Mucosa of rectum (tissue), 2 donors: ENCODE measurements around the gene SWSAP1.
"Not testable (repeated sequence)": the region's sequence is repeated elsewhere in the genome, so short reads cannot be mapped to it uniquely, and the experiment has no call there.

Experiments used
- H3K27ac ChIP-seq, 2 donors: one replicate each; pipeline ENCODE4 v1.7.0; 2013; ENCODE audit warnings: inconsistent platforms in 2 of 2, low read depth in 2 of 2, low read length in 2 of 2
- H3K27me3 ChIP-seq, 2 donors: one replicate each; pipeline ENCODE4 v1.7.0; 2013; ENCODE audit warnings: low read length in 2 of 2; ENCODE audit not compliant: control insufficient read depth in 2 of 2, insufficient read depth in 2 of 2
- H3K36me3 ChIP-seq, 2 donors: one replicate each; pipeline ENCODE4 v1.7.0; 2013; ENCODE audit warnings: low read length in 2 of 2; ENCODE audit not compliant: control insufficient read depth in 2 of 2, insufficient read depth in 2 of 2
- H3K4me1 ChIP-seq, 2 donors: one replicate each; pipeline ENCODE4 v1.7.0; 2013; ENCODE audit warnings: low read length in 2 of 2, mild to moderate bottlenecking in 1 of 2; ENCODE audit not compliant: control insufficient read depth in 2 of 2, insufficient read depth in 2 of 2
- H3K4me3 ChIP-seq, 2 donors: one replicate each; pipeline ENCODE4 v1.7.0; 2013; ENCODE audit warnings: low read length in 2 of 2
- H3K9ac ChIP-seq, 2 donors: one replicate each; pipeline ENCODE4 v1.7.0; 2013; ENCODE audit warnings: low read length in 2 of 2, low read depth in 1 of 2, mild to moderate bottlenecking in 1 of 2
- H3K9me3 ChIP-seq, 2 donors: one replicate each; pipeline ENCODE4 v1.7.0; 2013; ENCODE audit warnings: low read length in 2 of 2; ENCODE audit not compliant: control insufficient read depth in 2 of 2
- donor health status: healthy.
- donor health status: Normal muscosa, but diverticular disease.

Gene SWSAP1

GRCh38 chr19:11378319-11379189, 4.1 kb downstream of the SWSAP1 start:
- H3K36me3 ChIP-seq, result no peaks in the 10 kb centered on the region
- H3K9ac ChIP-seq, result no peak overlapping the region
- H3K27me3 ChIP-seq, result peaks cover 0 to 3% of the 10 kb centered on the region in 2 donors
- peaks cover 35 to 40% of the 10 kb centered on the region in 2 donors for H3K4me1 ChIP-seq
- no peak overlapping the region for H3K27ac ChIP-seq
- no peaks in the 10 kb centered on the region for H3K9me3 ChIP-seq
- no peak overlapping the region for H3K4me3 ChIP-seq

GRCh38 chr19:11379269-11379845, 4.9 kb downstream of the SWSAP1 start:
- not testable (repeated sequence) for H3K27ac ChIP-seq, H3K36me3 ChIP-seq, H3K9me3 ChIP-seq

DNA sequence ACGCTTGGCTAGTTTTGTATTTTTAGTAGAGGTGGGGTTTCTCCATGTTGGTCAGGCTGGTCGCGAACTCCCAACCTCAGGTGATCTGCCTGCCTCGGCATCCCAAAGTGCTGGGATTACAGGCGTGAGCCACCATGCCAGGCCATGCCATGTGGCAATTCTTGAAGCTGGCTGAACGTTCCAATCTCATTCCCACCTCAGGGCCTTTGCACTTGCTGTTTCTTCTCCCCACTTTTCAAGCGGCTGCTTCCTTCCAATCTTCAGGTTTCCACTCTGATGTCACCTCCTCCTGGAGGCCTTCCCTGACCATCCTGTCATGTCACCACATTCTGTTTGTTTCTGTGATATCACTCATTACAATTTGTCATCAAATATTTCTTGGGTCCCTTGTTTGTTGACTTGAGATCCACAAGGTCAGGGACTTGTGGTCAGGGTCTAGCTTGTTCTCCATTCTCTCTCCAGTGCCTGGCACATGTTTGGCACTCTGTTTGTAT, 5.4 kb downstream of the SWSAP1 start:
- H3K9ac ChIP-seq, result no peak overlapping the region
- peaks cover 0 to 3% of the 10 kb centered on the region in 2 donors for H3K27me3 ChIP-seq
- peaks cover 32 to 37% of the 10 kb centered on the region in 2 donors for H3K4me1 ChIP-seq
- no peaks in the 10 kb centered on the region for H3K9me3 ChIP-seq
- no peak overlapping the region for H3K27ac ChIP-seq
- no peaks in the 10 kb centered on the region for H3K36me3 ChIP-seq
- peak overlapping the region; percentile 84 to 87 for H3K4me3 ChIP-seq

More at GRCh38 chr19:11379269-11379845, 4.9 kb downstream of the SWSAP1 start:
- not testable (repeated sequence) for H3K27me3 ChIP-seq, H3K4me3 ChIP-seq, H3K9ac ChIP-seq
- H3K4me1 ChIP-seq, result peaks cover 32 to 37% of the 10 kb centered on the region in 2 donors

GRCh38 chr19:11380653-11381537, 6.4 kb downstream of the SWSAP1 start:
- H3K4me3 ChIP-seq, result peak overlapping the region; percentile 84 to 87
- H3K4me1 ChIP-seq, result peaks cover 25 to 30% of the 10 kb centered on the region in 2 donors
- no peaks in the 10 kb centered on the region for H3K9me3 ChIP-seq
- peaks cover 0 to 3% of the 10 kb centered on the region in 2 donors for H3K27me3 ChIP-seq
- peak overlapping the region; percentile 78 to 92 for H3K9ac ChIP-seq
- peak overlapping the region; percentile 81 to 85 for H3K27ac ChIP-seq
- no peaks in the 10 kb centered on the region for H3K36me3 ChIP-seq

DNA sequence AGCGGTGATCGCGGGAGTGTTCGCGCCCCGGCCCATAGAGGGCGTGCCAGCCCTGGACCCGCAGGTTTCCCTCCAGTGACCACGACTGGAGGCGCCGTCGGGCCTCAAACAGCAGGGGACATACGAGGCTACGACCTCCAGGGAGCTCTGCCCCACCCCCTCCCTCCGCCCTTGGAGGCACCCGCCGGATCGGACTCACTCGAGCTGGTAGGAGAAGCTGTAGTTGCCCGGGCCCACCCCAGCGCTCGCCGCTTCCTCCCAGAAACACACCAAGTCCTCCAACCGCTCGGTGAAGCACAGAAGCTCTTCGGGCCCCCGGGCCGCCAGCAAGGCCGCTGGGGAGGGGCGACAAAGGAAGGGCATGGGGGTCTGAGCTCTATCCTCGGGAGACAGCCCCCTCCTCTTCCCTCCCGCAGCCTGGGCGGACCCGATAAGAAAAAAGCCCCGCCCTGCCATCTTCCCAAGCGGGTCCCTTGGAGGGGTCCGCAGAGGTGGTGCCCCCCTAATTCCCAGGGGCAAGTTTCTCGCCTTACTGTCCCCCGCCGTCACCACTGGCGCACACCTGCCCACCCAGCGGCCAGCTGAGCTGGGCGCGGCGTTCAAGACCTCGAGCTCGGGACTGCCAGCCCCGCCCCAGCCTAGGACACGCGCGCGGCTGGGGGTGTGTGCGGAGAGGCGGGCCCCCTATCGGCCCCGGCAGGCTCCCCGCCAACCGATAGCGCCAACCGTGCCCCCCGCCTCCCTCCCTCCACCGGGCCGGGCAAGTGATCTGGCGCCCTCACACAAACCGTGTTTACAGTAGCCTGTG, 8.6 kb downstream of the SWSAP1 start:
- Histone ChIP-seq H3K4me3 (peak overlapping the region in 1 of 2 donors; percentile 50), H3K27ac (no peak overlapping the region), H3K4me1 (peaks cover 19 to 28% of the 10 kb centered on the region in 2 donors), H3K9ac (peak overlapping the region in 1 of 2 donors; percentile 16), H3K36me3 (no peaks in the 10 kb centered on the region), H3K9me3 (no peaks in the 10 kb centered on the region), H3K27me3 (peaks cover 0 to 3% of the 10 kb centered on the region in 2 donors)

DNA sequence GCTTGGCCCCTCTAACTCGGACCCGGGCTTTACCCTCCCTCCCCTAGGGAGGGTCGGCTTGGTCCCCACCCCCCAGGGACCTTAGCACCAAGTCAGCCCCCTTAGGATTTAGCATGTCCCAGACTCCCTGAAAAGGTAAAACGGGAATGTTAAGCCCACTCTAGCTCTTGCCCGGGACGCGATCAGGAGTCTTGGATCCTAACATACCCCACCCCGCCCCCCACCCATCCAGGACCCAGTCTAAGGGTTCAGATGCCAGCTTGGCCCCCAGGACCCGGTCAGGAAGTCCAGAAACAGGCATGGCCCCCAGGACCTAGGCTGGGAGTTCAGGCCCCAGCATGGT, 9.2 kb downstream of the SWSAP1 start:
- no peak overlapping the region for H3K27ac ChIP-seq

DNA sequence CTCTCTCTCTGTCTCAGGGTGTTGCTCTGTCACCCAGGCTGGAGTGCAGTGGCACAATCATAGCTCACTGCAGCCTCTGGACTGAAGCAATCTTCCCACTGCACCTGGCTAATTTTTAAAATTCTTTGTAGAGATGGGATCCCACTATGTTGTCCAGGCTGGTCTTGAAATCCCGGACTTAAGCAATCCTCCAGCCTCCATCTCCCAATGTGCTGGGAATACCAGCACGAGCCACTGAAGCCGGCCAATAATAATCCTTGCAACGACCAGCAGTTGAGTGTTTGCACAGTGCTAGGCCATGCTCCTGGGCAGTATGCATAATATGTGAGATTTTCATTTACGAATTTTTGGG, 10.3 kb downstream of the SWSAP1 start:
- H3K27me3 ChIP-seq, result peaks cover 0 to 3% of the 10 kb centered on the region in 2 donors
- no peaks in the 10 kb centered on the region for H3K9me3 ChIP-seq
- no peaks in the 10 kb centered on the region for H3K36me3 ChIP-seq
- no peak overlapping the region for H3K9ac ChIP-seq
- peaks cover 19 to 28% of the 10 kb centered on the region in 2 donors for H3K4me1 ChIP-seq
- H3K4me3 ChIP-seq, result no peak overlapping the region
- no peak overlapping the region for H3K27ac ChIP-seq

More for the DNA sequence above, 9.2 kb downstream of the SWSAP1 start:
- peaks cover 19 to 28% of the 10 kb centered on the region in 2 donors for H3K4me1 ChIP-seq
- no peaks in the 10 kb centered on the region for H3K9me3 ChIP-seq
- no peaks in the 10 kb centered on the region for H3K36me3 ChIP-seq
- peak overlapping the region; percentile 37 to 50 for H3K4me3 ChIP-seq
- H3K9ac ChIP-seq, result peak overlapping the region in 1 of 2 donors; percentile 16
- H3K27me3 ChIP-seq, result peaks cover 0 to 3% of the 10 kb centered on the region in 2 donors

DNA sequence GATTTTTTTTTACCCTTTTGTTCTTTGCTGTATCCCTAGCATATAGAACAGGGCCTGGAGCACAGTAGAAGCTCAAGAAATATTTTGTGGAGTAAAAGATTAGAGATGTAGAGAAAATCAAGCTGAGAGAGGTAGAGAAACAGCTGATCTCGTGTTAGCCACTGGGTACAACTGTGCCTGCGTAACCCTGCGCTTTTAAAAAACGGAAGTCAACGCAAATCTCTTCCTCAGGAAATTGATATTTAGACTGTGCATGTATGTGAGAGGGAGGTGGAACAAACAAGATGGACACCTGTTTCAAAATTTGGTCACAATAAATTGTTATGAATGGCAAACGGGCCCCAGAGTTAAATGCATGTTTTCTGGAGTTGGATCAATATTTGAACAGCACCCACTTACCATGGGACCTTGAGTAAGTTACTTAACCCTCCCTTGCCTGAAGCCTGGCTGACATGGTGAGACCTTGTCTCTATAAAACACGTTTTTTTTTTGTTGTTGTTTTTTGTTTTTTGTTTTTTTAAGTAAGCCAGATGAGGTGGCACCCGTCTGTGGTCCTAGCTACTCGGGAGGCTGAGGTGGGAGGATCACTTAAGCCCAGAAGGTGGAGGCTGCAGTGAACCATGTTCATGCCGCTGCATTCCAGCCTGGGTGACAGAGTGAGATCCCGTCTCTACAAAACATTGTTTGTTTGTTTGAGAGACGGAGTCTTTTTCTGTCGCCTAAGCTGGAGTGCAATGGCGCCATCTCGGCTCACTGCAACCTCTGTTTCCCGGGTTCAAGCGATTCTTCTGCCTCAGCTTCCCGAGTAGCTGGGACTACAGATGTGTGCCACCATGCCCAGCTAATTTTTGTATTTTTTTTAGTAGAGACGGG, 12.9 kb downstream of the SWSAP1 start:
- H3K9ac ChIP-seq, result no peak overlapping the region
- H3K36me3 ChIP-seq, result no peaks in the 10 kb centered on the region
- H3K27me3 ChIP-seq, result no peaks in the 10 kb centered on the region
- H3K4me3 ChIP-seq, result no peak overlapping the region
- H3K27ac ChIP-seq, result no peak overlapping the region
- no peaks in the 10 kb centered on the region for H3K9me3 ChIP-seq
- peaks cover 5 to 12% of the 10 kb centered on the region in 2 donors for H3K4me1 ChIP-seq

DNA sequence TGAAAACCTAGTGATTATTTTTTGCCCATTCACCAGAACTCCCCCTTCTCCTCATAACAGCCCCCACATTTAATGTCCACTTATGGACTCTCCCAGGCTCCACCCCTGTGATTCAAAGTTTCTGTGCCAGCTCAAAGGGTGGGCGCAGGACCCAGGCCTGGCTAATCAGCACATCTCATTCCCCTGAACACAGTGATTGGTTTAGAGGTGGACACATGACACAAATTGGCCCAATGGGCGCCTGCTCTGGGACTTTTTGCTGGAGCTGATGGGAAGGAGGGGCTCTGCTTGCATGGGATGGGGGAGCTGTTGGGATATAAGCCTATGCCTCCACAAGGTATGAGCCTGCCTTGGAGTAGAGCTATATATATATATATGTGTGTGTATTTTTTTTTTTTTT, 15.9 kb downstream of the SWSAP1 start:
- H3K27ac ChIP-seq, result no peak overlapping the region
- H3K9ac ChIP-seq, result no peak overlapping the region
- H3K4me1 ChIP-seq, result no peaks in the 10 kb centered on the region
- no peaks in the 10 kb centered on the region for H3K9me3 ChIP-seq
- no peaks in the 10 kb centered on the region for H3K36me3 ChIP-seq
- H3K27me3 ChIP-seq, result no peaks in the 10 kb centered on the region
- no peak overlapping the region for H3K4me3 ChIP-seq
